ENCODE results near the gene HOXA7.

The HOXA7 gene

GRCh38 chr7:27116031-27116961 is 40.2 kb downstream of the HOXA7 start:
- DNase-seq = no peak

DNA sequence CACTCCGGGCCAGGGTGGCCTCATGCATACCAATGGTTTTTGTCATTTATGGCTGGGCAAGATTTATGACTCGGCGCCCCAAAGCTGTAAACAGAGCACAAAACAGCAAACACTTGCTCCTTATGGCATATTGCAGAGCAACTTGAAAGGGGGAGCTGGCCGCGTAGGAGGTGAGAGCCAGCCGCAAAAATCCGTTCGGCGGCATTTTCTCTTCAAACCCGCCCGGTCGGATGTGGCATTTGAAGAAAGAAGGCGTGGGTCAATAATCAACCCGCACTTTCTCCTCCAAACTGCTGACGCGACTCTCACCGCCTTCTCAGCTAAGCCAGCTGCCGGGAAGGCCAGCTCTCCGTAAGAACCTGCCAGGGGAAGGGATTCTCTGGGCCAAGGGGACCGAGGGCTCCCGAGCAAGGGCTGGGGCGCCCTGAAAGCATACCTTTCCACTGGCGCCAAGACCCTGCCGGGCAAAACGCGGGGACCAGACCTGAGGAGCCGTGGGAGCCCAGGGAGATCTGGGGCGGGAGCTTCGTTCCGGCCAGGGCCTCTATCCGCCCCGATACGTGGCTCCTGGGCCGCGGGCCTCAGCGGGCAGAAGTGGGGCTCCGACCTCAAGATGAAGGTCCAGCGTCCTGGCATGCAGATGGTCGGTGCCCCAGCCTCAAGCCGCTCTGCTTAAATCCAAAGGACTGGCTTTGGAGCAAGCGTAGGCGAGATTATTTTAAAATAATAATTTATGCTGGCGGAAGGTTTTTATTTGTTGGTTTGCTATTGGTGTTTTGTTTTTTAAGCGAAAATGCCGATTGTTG is 41.1 kb downstream of the HOXA7 start:
- no peak for DNase-seq

GRCh38 chr7:27114881-27115220 is 41.6 kb downstream of the HOXA7 start:
- no peak for DNase-seq

DNA sequence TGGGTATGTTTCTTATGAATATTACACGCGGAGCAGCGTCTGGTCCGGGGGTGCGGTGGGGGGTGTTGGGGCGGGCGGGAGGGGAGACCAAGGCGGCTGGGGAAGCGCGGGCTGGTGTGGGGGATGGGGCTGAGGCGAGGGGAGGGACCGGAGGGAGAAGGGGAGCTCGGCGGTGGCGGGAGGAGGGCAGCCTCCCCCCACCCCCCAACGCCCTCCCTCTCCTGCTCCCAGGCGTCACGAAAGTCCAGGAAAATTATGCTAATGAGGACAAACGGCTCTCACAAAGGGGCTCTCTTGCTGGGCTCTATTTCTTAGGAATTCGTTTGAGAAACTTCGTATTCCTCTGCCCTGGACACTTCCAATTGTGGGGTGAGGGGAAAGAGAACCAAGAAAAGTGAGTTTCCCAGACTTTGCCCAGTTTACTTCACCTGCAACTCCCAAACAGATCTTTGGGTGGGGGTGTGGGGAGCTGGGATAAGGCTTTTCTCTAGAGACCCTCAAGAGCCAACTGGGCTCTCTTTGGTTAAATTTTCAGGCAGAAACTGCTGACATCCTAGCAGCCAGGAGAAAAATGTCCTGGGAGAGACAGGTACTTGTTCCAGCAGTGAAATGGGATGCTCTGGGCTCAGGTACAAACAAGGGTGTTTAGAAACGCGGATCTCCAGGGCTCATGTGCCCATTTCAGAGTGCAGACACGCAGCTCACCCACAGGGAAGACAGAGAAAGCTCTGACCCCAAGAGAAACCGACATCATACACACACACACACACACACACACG is 42.3 kb downstream of the HOXA7 start:
- no peak for DNase-seq

DNA sequence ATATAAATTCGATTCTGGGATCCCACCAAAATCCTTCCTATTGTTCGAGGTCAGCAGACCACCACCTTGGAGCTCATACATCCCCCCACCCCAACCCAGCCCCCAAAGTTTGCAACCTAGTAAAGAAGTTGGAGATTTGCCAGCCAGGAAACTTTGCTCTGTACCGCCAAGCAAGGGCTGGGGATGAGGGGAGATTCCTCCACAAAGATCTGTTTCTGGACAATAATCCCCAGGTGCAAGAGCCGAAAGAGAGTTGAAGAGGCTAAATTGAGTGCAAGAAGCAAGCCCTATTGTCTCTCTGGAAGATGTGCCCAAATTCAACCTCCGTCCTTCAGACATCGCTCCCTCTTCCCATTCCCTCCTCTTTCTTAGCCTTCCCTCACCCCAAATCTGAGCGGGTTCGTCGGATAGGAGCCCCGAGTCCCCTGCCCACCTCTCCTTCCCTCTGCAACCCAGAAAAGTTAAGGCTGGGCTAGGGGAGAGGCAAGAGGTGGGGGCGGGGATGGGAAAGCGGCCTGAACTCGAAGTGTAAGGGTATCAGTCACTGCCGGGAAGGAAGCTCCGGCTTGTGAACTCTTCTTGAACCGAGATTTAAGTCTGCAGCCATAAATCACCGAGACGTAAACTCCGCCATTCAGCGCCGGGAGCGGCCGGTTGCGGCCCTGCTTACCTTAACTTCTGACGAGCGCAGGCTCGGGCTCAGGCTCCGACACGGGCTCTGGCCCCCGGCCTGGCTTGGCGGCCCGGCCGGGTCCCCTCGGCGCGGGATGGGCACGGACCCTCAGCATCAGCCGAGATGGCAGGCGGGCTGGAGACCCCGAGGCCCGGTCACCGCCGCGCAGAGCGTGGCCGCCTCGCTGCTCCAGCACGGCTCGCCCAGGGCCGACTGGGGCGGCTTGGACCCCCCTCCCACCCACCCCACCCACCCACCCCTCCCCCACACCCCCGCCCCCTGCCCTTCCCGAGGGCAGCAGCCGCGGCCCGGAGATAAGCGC is 43.2 kb downstream of the HOXA7 start:
- DNase-seq = no peak

DNA sequence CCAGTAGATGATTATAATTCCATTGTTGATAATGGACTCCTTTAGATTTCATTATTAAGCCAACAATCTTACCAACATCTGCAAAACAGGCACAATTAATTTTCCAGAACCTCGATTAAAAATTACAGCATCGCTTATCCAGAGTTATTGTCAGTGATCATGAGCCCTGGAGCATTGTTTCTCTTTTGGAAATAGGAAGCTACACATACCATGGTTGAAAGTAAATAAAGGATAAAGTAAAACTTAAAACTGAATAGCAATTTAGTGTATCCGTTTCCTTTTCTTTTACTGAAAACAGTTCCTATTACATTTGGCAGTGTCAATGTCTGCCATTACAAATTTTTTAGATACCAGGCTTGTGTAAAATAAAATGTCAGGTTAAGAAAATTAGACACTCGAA is 44.1 kb downstream of the HOXA7 start:
- DNase-seq = no peak

DNA sequence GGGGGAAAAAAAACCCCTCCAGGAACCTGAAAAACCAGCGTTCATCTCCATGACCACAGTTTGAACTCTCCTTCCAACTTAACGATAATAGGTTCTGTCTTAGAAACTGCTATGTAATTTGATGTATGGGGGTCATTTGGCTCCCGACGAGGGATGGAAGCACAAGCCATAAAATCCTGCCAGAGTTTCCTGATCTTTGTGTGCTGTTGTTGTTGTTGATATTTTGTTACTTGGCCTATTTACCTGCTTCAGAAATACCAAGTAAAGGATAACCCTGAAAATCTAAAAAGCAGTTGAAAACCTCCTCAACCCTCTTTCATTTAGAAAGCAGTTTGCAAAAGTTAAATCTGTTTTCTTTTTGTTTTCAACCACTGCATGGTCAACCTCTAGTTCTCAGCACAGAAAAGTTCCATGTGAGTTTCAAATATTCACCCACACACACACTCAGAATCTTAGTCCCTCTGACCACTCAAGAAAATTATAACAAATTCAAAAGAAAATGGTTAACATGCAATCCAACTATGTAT is 44.7 kb downstream of the HOXA7 start:
- DNase-seq = no peak

DNA sequence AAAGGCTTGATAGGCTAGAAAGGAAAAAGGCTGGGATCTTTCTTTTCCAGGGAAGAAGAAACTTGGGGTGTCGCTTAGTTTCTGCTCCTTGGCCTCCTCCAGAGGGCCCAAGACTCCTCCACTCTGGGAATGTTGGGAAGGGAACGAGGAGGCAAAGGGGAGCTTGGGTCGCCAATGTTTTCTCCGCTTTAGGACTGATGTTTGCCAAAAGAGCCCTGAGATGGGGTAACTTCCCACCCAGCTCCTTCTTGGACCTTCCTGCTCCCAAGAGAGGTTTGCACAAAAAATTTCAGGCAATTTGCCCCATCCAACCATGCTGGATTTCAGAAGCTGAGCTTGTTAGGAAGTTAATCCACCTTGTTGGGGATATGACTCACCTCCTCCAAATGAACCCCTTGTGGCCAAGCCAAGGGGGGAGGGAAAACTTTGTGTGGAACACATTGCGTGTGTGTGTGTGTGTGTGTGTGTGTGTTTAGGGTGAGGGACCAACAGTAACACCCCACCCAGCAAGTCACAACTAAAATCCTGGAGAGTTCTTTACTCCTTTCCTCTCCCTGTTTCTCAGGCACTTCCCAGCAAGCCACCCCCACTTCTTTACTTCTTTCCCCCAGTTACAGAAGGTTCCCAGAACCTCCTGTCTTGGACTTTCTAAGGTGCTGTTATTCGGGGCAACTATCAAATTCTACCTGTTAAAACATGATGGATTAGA is 45.3 kb downstream of the HOXA7 start:
- DNase-seq = no peak

GRCh38 chr7:27110186-27111031 is 46.1 kb downstream of the HOXA7 start:
- no peak for DNase-seq

GRCh38 chr7:27109466-27110185 is 46.8 kb downstream of the HOXA7 start:
- DNase-seq = no peak

GRCh38 chr7:27108390-27109127 is 47.9 kb downstream of the HOXA7 start:
- no peak for DNase-seq

DNA sequence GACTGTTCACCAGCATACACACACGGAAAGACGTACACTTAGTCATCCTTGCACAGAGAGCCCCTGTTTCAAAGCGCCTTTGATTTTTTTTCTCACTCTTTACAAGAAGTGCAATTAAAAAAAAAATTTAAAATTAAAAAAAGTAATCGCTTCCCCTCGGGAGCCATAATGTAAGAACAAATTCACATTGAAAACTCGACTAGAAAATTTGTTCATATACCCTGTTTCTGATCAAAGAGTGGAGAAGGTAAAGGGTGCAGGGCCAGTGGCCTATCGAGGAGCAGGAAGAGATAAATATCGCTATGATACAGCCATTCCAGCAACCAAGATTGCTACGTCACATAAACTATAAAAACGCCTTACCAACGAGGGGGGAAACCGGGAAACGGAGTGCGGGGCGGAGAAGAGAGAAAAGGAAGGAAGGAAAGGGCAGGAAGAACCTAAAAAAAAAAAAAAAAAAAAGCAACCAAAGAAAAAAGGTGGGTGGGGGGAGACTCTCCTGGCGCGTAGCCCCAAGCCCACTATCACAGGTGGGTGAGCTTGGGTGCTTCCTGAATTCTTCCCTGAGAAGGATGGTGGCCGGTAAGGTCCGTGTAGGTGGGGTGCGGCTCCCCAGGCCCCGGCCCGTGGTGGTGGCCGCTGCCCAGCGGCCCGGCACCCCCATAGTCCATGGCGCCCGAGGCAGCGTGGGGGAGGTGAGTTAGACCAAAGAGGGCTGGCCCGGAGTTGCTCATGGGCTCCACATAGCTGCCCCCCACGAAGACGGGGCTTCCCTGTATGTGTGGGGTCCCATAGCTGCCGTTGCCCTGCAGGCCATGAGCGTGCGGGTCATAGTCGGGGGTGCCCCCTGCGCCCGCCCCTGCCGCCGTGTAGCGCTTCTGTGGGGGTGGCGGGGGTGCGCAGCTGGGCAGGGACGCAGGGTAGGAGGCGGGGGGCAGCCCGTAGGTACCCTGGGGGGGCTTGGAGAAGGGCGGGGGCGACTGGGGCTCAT is 48.8 kb downstream of the HOXA7 start:
- no peak for DNase-seq

DNA sequence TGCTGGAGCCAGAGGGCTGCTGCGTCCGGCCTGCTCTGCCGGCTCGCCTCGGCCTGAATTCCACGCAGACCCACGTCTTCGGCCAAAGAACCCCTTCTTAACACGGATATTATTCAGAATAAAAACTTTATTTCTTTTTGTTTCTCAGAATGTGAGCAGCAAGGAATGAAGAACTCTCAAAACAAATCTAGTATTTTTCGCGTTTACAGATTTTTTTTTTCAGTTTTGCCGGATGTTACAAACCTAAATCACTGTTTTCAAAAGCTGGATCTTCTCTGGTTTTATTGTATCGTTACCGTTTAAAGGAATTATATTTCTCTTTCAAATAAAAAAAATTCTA is 49.6 kb downstream of the HOXA7 start:
- no peak for DNase-seq

DNA sequence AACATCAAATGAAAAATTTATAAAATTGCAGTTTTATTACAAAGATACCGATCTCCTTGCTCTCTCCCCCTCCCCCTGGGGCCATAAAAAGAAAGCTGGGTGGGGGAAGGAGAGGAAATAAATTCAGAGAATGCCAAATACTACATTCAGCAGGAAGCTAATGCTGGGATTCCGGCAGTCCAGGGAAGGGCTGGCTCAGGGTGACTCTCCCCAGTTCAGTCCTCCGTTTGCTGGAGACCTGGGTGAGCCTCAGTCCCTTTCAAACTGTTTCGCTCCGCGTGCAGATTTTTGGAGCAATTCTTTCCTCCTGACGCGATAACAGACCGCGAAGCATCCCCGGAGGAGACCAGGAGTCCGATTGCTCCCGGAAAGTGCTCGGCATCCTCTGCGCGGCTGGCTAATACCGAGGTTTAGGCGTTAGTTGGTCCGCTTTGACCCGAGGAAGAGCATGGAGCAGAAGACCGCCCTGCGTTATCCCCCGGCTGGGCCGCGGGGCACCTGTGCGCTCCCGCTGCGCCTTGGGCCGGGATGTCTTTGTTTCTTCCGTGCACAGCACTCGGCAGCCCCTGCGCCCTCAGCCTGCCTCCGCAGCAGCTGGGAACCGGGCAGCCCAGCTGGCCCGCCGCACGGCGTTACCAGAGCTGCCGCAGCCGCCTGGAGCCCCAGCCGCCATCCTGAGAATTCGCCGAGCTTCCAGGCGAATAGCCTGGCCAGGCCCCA is 50.1 kb downstream of the HOXA7 start:
- no peak for DNase-seq

- no peak for DNase-seq
These were observed 51.0 kb downstream of the HOXA7 start for GRCh38 chr7:27105301-27106031.
